Calu3 (cell line): ENCODE data around the gene NMRK1. TPM values are rescaled to one million over a fixed set of nuclear protein-coding genes. Genes with fewer than 3 reads are reported as not detected.

ENCODE experiments used
- BruUV-seq: library from RNA; stranded (reverse); fragments of 400-500 nt; replicated peaks from 2 replicates; lab custom pipeline; 2021; lab: Mats Ljungman, UMichigan
- CTCF ChIA-PET: fragments of 300-600 bp; sonication (Branson Sonifier 250); formaldehyde crosslinking; loops from one replicate; lab custom pipeline; 2022; ENCODE audit warnings: antibody characterized with exemption; lab: Charles Lee
- DNase-seq: peaks from one replicate; pipeline ENCODE4 v3.0.0; 2022
- H3K27ac Mint-ChIP-seq: one replicate; pipeline ENCODE4 v1.8.0; 2022; ENCODE audit warnings: mixed read lengths; ENCODE audit not compliant: unreplicated experiment
- H3K27me3 Mint-ChIP-seq: one replicate; pipeline ENCODE4 v1.8.0; 2022; ENCODE audit warnings: mixed read lengths; ENCODE audit not compliant: unreplicated experiment
- H3K36me3 Mint-ChIP-seq: one replicate; pipeline ENCODE4 v1.8.0; 2022; ENCODE audit warnings: mild to moderate bottlenecking, moderate library complexity, mixed read lengths; ENCODE audit not compliant: insufficient read depth, unreplicated experiment
- H3K4me1 Mint-ChIP-seq: one replicate; pipeline ENCODE4 v1.8.0; 2022; ENCODE audit warnings: mild to moderate bottlenecking, low read depth, mixed read lengths; ENCODE audit not compliant: unreplicated experiment
- H3K4me3 Mint-ChIP-seq: one replicate; pipeline ENCODE4 v1.8.0; 2022; ENCODE audit warnings: mild to moderate bottlenecking, low read depth, moderate library complexity, mixed read lengths; ENCODE audit not compliant: unreplicated experiment
- H3K9me3 Mint-ChIP-seq: one replicate; pipeline ENCODE4 v1.8.0; 2022; ENCODE audit warnings: low read depth, mixed read lengths; ENCODE audit not compliant: unreplicated experiment
- intact Hi-C: fragments of 100-400 bp; cut with micrococcal nuclease; formaldehyde crosslinking; loops from one replicate; pipeline ENCODE4 v1.10.0; 2022; ENCODE audit not compliant: unreplicated experiment
- total RNA-seq: library from RNA; stranded (reverse); gene quantifications from 2 replicates; pipeline ENCODE4 v1.2.3, GENCODE V29; 2022
- TF ChIP-seq, protein P1 (sequence below): fragments of 200-600 bp; IDR thresholded peaks from one replicate; pipeline ENCODE4 v1.8.0; 2022; ENCODE audit warnings: antibody characterized with exemption; ENCODE audit not compliant: unreplicated experiment

The NMRK1 gene
- total RNA-seq, 1 experiment from 2014 or later, result 12.4 TPM

DNA sequence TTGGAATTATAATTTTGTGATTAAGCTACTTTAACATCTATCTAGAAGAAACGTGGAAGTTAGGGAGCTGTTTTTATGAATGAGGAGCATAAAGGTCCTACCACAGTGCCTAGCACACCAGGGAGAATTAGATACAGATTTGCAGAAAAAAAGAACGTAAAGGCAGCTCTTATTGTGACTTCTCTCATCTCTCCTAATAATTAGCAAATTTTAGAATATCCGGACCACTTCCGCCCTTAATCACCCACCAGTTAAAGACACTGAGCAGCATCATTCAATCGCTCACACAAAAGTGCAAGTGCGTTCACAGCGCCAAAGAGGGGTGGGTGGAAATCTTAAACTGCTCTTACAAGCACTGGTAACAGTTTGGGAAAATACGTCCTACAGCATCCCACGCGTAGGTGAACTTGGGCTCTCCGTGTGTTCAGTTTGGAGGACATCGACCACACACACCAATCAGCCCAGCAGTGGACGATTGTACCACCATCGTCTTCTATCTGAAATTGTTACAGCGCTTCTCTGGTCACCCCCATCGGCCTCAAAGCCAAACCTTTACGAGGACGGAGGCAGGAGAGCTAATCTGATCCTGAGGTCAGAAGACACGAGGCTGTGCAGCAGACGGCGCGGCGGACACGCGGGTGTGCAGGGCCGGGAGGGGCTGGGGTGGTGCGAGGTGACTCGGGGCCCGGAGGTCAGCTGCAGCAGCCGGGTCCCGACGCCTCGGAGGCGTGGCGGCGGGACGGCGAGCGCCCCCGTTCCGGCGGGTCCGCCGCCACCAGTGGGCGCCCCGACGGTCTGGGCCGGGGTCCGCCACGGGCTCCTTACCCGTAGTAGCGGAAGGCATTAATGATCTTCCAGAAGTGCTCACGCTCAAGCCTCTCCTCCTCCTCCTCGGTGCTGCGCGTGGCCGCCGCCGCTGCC is 60.5 kb downstream of the NMRK1 start:
- TF ChIP-seq, protein P1, sequence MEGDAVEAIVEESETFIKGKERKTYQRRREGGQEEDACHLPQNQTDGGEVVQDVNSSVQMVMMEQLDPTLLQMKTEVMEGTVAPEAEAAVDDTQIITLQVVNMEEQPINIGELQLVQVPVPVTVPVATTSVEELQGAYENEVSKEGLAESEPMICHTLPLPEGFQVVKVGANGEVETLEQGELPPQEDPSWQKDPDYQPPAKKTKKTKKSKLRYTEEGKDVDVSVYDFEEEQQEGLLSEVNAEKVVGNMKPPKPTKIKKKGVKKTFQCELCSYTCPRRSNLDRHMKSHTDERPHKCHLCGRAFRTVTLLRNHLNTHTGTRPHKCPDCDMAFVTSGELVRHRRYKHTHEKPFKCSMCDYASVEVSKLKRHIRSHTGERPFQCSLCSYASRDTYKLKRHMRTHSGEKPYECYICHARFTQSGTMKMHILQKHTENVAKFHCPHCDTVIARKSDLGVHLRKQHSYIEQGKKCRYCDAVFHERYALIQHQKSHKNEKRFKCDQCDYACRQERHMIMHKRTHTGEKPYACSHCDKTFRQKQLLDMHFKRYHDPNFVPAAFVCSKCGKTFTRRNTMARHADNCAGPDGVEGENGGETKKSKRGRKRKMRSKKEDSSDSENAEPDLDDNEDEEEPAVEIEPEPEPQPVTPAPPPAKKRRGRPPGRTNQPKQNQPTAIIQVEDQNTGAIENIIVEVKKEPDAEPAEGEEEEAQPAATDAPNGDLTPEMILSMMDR, result no peak

DNA sequence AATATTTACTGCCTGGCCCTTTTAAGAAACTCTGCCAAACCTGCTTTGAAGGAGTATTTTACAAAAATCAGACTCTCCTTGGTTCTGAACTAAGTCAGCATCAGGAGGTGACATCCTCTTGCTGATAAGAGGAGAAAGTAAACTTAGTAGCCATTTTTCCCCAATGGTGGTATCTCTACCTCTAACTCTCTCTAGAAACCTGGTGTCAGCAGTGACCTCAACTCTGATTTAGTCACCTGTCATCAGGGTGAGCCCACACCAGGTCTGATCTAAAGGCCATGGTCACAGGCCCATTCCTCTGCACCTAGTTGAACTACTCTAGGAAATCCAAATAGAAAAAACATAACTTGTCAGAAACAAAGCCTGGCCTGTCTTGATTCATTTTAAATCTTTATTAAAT is 64.1 kb downstream of the NMRK1 start:
- CTCF ChIA-PET, result no interaction called here
- H3K27me3 Mint-ChIP-seq, result no peaks in the 10 kb centered on the region
- TF ChIP-seq, protein P1, result no peak

More for the DNA sequence above, 60.5 kb downstream of the NMRK1 start:
- CTCF ChIA-PET, result interaction anchor here (0.9 to 1.1 kb wide), 2 partner anchors 60 to 577 kb away, joined by 5 to 6 read pairs; partner anchors contain the start of genes NMRK1 and OSTF1
- Mint-ChIP-seq H3K27me3 (no peaks in the 10 kb centered on the region), H3K4me3 (peak overlapping the region; percentile 67), H3K9me3 (no peaks in the 10 kb centered on the region), H3K27ac (peak overlapping the region; percentile 47), H3K36me3 (peaks cover 27% of the 10 kb centered on the region), H3K4me1 (no peaks in the 10 kb centered on the region)
- intact Hi-C loops, result loop anchor here (5.0 kb wide), 1 partner anchor 75 kb away; the partner anchor contains the start of gene C9orf40
- DNase-seq, result peak; percentile 37
- BruUV-seq, result no TSS peak

DNA sequence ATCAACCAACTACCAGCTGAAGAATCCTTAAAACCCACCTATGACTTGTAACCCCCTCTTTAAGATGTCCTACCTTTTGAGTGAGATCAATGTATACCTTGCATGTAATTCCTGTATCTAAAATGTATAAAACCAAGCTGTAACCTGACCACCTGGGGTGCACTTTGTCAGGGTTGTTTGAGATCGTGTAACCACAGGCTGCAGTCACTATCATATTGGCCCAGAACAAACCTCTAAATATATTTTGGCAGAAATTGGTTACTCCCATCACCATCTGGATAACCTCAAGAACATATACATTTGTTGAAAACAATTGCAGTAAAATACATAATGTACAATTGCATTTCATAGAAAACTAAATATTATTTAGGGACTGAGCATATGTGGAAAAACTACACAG is 68.3 kb downstream of the NMRK1 start:
- CTCF ChIA-PET, result no interaction called here
- no peak overlapping the region for H3K27ac Mint-ChIP-seq
- no peak for DNase-seq
- TF ChIP-seq, protein P1, result no peak
- H3K4me1 Mint-ChIP-seq, result no peaks in the 10 kb centered on the region
- no peaks in the 10 kb centered on the region for H3K9me3 Mint-ChIP-seq
- H3K36me3 Mint-ChIP-seq, result peaks cover 6% of the 10 kb centered on the region
- no peaks in the 10 kb centered on the region for H3K27me3 Mint-ChIP-seq
- no TSS peak for BruUV-seq
- intact Hi-C loops, result no loop called here
- no peak overlapping the region for H3K4me3 Mint-ChIP-seq

More for the DNA sequence above, 64.1 kb downstream of the NMRK1 start:
- intact Hi-C loops, result no loop called here
- Mint-ChIP-seq H3K9me3 (no peaks in the 10 kb centered on the region), H3K4me1 (no peaks in the 10 kb centered on the region), H3K4me3 (no peak overlapping the region), H3K36me3 (peaks cover 33% of the 10 kb centered on the region), H3K27ac (no peak overlapping the region)
- DNase-seq, result no peak
- no TSS peak for BruUV-seq

DNA sequence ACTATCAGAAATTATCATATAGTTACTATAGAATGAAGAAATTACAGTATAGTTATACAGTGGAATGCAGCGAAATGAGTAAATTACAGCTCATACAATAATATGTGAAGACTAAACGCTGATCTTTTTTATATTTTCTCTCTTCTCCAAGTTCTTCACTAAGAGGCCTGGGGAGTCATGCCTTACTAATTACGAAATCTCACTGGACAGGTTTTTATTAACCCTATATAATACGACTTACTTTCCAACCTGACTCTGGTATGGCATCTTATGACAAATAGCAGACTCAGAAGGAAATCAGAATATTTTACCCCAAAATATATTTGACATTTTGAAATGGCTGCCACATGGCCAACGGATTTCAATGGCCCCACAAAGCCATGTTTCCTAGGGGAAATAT is 68.9 kb downstream of the NMRK1 start:
- Mint-ChIP-seq H3K4me3 (no peak overlapping the region), H3K27me3 (no peaks in the 10 kb centered on the region), H3K4me1 (no peaks in the 10 kb centered on the region), H3K27ac (no peak overlapping the region), H3K36me3 (peaks cover 6% of the 10 kb centered on the region), H3K9me3 (no peaks in the 10 kb centered on the region)
- no TSS peak for BruUV-seq
- TF ChIP-seq, protein P1, result no peak
- CTCF ChIA-PET, result no interaction called here
- no peak for DNase-seq
- intact Hi-C loops, result no loop called here
